GM12891 (cell line): ENCODE measurements around the gene PTCSC3.

ENCODE experiments used
- POLR2A ChIP-seq: IDR thresholded peaks from 2 replicates; pipeline ENCODE4 v1.6.1; 2011; ENCODE audit warnings: low read depth, low read length, control low read depth
- SPI1 ChIP-seq: IDR thresholded peaks from 2 replicates; pipeline ENCODE4 v1.6.1; 2011; ENCODE audit warnings: low read depth, low read length, control low read depth
- TAF1 ChIP-seq: IDR thresholded peaks from 2 replicates; pipeline ENCODE4 v1.6.1; 2011; ENCODE audit warnings: low read depth, low read length, control low read depth

GRCh38 chr14:36176524-36176923 is at the start of gene PTCSC3:
- no peak for TF ChIP-seq POLR2A
- TF ChIP-seq TAF1, result no peak
- no peak for TF ChIP-seq SPI1
